ENCODE measurements around the gene PRKCQ. TPM values are rescaled to one million over a fixed set of nuclear protein-coding genes. Genes with fewer than 3 reads are reported as not detected.

PRKCQ gene
- 10 to 100 TPM; 32.9 to 39.0 TPM for total RNA-seq

- H3K27ac Mint-ChIP-seq: peak within 1 kb of the TSS; percentile 97
- H3K9me3 Mint-ChIP-seq (ENCODE audit: low read depth): no peaks in the 10 kb centered on the region
- ChIA-PET POLR2A (interaction anchor here (0.6 to 1.2 kb wide), 2 partner anchors 27 to 49 kb away, joined by 7 to 8 read pairs; no protein-coding TSS in a partner anchor), CTCF (interaction anchor here (0.6 to 5.3 kb wide), 13 partner anchors 11 to 483 kb away, joined by 3 to 39 read pairs (median 7); no protein-coding TSS in a partner anchor)
- ATAC-seq (no peak), DNase-seq (no peak)
- no peaks in the 10 kb centered on the region for H3K27me3 Mint-ChIP-seq
- peaks cover 45% of the 10 kb centered on the region for H3K36me3 Mint-ChIP-seq (ENCODE audit: low read depth)
- peaks cover 59% of the 10 kb centered on the region for H3K4me1 Mint-ChIP-seq
- intact Hi-C loops (cut with DNase I, micrococcal nuclease): loop anchor here (1.0 to 10.0 kb wide), 21 partner anchors 17 to 765 kb away; partner anchors contain the start of genes PFKFB3 (in 2 of the 2) and GDI2 (in 1 of the 2)
- H3K4me3 Mint-ChIP-seq: peak within 1 kb of the TSS; percentile 89
Measured at GRCh38 chr10:6579904-6580278, at the start of gene PRKCQ. PRKCQ (minus strand) TSS chr10:6580276; CDS start chr10:6515135, 65,141 bp downstream.

GRCh38 chr10:6625428-6625827, 45.4 kb upstream of the PRKCQ start:
- H3K9me3 Mint-ChIP-seq (ENCODE audit: low read depth): no peaks in the 10 kb centered on the region
- H3K4me3 Mint-ChIP-seq: no peak overlapping the region
- H3K36me3 Mint-ChIP-seq (ENCODE audit: low read depth): peaks cover 5% of the 10 kb centered on the region
- POLR2A ChIA-PET: no interaction called here
- CTCF ChIA-PET: interaction anchor here (1.7 kb wide), 1 partner anchor 18 kb away, joined by 5 read pairs; no protein-coding TSS in a partner anchor
- H3K27ac Mint-ChIP-seq: no peak overlapping the region
- DNase-seq (no peak), ATAC-seq (no peak)
- intact Hi-C loops (cut with DNase I, micrococcal nuclease): no loop called here
- H3K27me3 Mint-ChIP-seq: no peaks in the 10 kb centered on the region
- H3K4me1 Mint-ChIP-seq: peaks cover 17% of the 10 kb centered on the region

DNA sequence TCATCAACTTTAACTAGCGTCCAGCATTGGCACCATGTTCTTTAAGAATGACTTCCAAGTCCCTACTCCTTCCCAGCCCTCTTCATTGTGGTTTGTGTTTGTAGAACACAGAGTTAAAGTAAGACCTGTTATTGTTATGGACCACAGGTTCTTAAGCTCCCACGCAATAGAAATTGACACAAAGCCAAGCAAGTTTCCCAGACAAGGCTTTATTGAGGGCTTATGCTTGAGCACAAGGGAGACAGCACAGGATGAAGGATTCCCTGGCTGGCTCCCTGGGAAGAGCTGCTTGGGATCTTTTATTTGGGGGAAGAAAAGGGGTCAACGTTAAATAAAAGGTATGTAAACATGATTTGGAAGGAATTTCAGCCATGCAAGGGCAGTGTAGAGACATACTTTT, 44.3 kb upstream of the PRKCQ start:
- POLR2A ChIA-PET: no interaction called here
- H3K4me1 Mint-ChIP-seq: peaks cover 17% of the 10 kb centered on the region
- ATAC-seq: no peak

DNA sequence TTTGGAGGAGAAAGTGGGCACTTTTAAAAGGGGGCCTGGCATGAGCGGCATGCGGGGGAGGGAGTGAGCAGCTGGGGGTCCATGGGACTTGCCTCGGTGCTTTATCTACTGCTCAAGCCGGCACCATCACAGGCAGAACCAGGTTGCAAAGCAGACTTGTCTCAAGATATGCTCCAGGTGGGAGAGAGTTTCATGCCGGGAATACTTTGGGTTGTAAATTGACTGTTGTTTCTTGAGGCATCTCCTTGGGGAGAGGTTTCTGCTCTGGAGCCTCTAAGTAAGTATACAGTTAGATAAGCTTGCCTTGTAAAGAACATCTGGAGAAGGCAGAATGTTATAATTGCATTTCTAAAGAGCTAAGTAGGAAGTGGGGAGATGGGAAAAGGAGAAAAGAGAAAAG, 42.8 kb upstream of the PRKCQ start:
- intact Hi-C loops (cut with DNase I, micrococcal nuclease): no loop called here
- DNase-seq: no peak
- no peak overlapping the region for H3K4me3 Mint-ChIP-seq
- no peaks in the 10 kb centered on the region for H3K27me3 Mint-ChIP-seq
- ATAC-seq: no peak
- POLR2A ChIA-PET: no interaction called here
- CTCF ChIA-PET: interaction anchor here (1.4 to 1.9 kb wide), 3 partner anchors 20 to 46 kb away, joined by 5 to 7 read pairs (median 6); no protein-coding TSS in a partner anchor
- peaks cover 5% of the 10 kb centered on the region for H3K36me3 Mint-ChIP-seq (ENCODE audit: low read depth)
- H3K4me1 Mint-ChIP-seq: peaks cover 24% of the 10 kb centered on the region
- H3K9me3 Mint-ChIP-seq (ENCODE audit: low read depth): no peaks in the 10 kb centered on the region
- H3K27ac Mint-ChIP-seq: no peak overlapping the region

More for the DNA sequence above, 44.3 kb upstream of the PRKCQ start:
- H3K9me3 Mint-ChIP-seq (ENCODE audit: low read depth): no peaks in the 10 kb centered on the region
- CTCF ChIA-PET: interaction anchor here (1.7 kb wide), 1 partner anchor 19 kb away, joined by 5 read pairs; no protein-coding TSS in a partner anchor
- intact Hi-C loops (cut with DNase I, micrococcal nuclease): no loop called here
- no peak overlapping the region for H3K27ac Mint-ChIP-seq
- no peak overlapping the region for H3K4me3 Mint-ChIP-seq
- no peaks in the 10 kb centered on the region for H3K27me3 Mint-ChIP-seq
- peaks cover 5% of the 10 kb centered on the region for H3K36me3 Mint-ChIP-seq (ENCODE audit: low read depth)
- no peak for DNase-seq

DNA sequence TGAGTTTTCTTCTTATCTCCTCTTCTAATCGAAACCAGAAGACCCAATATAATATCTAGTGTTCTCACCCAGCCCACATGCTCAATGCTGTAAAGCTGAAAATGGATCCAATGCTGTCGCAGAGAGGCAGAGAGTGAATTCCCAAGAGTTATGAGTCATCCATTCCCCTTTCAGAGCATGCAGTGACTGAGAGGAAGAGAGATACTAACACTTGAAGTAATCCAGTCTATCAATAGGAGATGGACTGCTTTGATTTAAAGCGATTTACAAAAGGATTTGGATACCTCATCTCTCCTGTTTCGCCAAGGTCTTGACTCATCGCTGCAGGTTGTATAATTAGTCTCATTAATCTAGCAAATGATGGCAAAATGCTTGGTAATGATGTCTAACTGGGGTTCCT, 41.5 kb upstream of the PRKCQ start:
- intact Hi-C loops (cut with DNase I, micrococcal nuclease): no loop called here
- peak overlapping the region; percentile 13 for H3K27ac Mint-ChIP-seq
- H3K36me3 Mint-ChIP-seq (ENCODE audit: low read depth): peaks cover 5% of the 10 kb centered on the region
- no peak overlapping the region for H3K4me3 Mint-ChIP-seq
- ChIA-PET CTCF (no interaction called here), POLR2A (no interaction called here)
- ATAC-seq (peak; percentile 49), DNase-seq (no peak)
- H3K9me3 Mint-ChIP-seq (ENCODE audit: low read depth): no peaks in the 10 kb centered on the region
- peaks cover 37% of the 10 kb centered on the region for H3K4me1 Mint-ChIP-seq
- no peaks in the 10 kb centered on the region for H3K27me3 Mint-ChIP-seq

DNA sequence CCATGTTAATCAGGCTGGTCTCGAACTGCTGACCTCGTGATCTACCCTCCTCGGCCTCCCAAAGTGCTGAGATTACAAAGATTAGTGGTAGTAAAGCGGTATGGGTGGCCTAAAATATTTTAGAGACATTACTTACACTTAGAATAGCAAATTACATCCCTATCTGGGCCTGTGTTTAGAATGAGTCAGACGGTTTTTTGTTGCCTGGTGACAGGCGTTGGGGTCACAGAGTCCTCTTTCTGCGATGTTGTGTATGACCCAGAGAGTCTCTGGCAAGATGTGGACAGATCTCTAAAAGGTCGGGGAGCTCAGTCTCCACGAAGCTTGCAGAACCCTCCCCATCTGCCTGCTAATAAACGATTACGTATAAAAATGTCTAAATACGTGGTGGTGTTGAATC, 39.6 kb upstream of the PRKCQ start:
- POLR2A ChIA-PET: no interaction called here
- ATAC-seq: no peak
- H3K36me3 Mint-ChIP-seq (ENCODE audit: low read depth): peaks cover 4% of the 10 kb centered on the region
- H3K9me3 Mint-ChIP-seq (ENCODE audit: low read depth): peaks cover 3% of the 10 kb centered on the region
- no peak for DNase-seq
- H3K4me1 Mint-ChIP-seq: peaks cover 51% of the 10 kb centered on the region
- H3K4me3 Mint-ChIP-seq: no peak overlapping the region
- no peak overlapping the region for H3K27ac Mint-ChIP-seq
- H3K27me3 Mint-ChIP-seq: no peaks in the 10 kb centered on the region
- intact Hi-C loops (cut with DNase I, micrococcal nuclease): loop anchor here in 1 of 2 experiments (10.0 kb wide), 1 partner anchor 345 kb away; no protein-coding TSS in a partner anchor
- CTCF ChIA-PET: interaction anchor here (1.0 kb wide), 1 partner anchor 24 kb away, joined by 3 read pairs; no protein-coding TSS in a partner anchor

DNA sequence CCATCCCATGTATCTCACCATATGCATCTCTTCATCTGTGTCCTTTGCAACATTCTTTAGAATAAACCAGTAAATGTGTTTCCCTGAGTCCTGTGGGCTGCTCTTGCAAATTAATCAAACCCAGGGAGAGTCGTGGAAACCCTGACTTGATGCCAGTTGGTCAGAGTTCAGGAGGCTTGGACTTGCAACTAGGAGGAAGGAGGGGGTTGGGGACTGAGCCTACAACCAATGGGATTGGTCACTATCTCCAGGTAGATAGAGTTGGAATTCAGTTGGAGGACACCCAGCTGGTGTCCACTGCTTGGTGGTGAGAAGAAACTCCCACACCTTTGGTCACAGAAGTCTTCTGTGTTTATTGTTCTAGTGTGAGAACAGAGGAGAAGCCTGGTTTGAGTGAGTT, 38.3 kb upstream of the PRKCQ start:
- peaks cover 11% of the 10 kb centered on the region for H3K9me3 Mint-ChIP-seq (ENCODE audit: low read depth)
- ATAC-seq (no peak), DNase-seq (no peak)
- intact Hi-C loops (cut with DNase I, micrococcal nuclease): loop anchor here in 1 of 2 experiments (10.0 kb wide), 1 partner anchor 344 kb away; no protein-coding TSS in a partner anchor
- POLR2A ChIA-PET: no interaction called here
- H3K36me3 Mint-ChIP-seq (ENCODE audit: low read depth): peaks cover 11% of the 10 kb centered on the region
- H3K27ac Mint-ChIP-seq: peak overlapping the region; percentile 35
- CTCF ChIA-PET: interaction anchor here (1.0 kb wide), 1 partner anchor 25 kb away, joined by 3 read pairs; no protein-coding TSS in a partner anchor
- H3K4me1 Mint-ChIP-seq: peaks cover 52% of the 10 kb centered on the region
- H3K4me3 Mint-ChIP-seq: no peak overlapping the region
- H3K27me3 Mint-ChIP-seq: no peaks in the 10 kb centered on the region

DNA sequence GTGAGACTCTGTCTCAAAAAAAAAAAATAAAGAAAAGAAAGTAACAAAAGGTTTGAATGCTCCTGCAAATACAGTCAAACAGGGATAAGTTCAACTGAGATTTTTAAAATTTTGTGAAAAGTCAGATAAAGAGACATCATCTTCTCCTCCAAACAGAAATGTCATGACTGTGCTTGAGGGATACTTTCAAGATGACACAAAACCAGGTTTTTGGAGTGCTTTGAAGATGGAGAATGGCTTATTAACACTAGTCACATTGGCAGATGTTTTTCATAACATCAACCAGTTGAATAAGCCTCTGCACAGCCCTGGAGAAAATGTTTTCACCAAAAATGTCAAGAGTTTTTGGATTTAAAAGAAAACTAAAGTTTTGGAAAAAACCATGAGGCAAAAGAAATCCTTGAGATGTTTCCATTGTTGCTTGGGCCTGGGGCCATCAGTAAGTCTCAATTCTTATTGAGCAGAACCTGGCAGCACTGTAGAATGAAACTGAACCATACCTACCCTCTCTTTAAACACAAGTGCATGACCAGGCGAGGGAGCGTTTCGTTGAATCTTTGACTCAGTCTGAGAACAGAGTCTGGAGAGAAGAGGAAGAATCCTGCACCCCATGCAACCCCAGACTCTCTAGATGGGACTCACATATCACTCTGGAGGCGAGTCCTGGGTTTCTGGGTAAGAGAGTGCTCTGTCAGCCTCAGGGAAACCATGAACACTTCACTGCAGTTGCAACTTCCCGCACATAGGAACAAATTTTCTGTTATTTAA, 37.4 kb upstream of the PRKCQ start:
- H3K27ac Mint-ChIP-seq: peak overlapping the region; percentile 84
- ATAC-seq (peak; percentile 67), DNase-seq (peak; percentile 46)
- peaks cover 61% of the 10 kb centered on the region for H3K4me1 Mint-ChIP-seq
- peaks cover 13% of the 10 kb centered on the region for H3K36me3 Mint-ChIP-seq (ENCODE audit: low read depth)
- ChIA-PET POLR2A (no interaction called here), CTCF (no interaction called here)
- intact Hi-C loops (cut with DNase I, micrococcal nuclease): loop anchor here (1.0 to 10.0 kb wide), 4 partner anchors 25 to 343 kb away; no protein-coding TSS in a partner anchor
- no peaks in the 10 kb centered on the region for H3K27me3 Mint-ChIP-seq
- no peak overlapping the region for H3K4me3 Mint-ChIP-seq
- H3K9me3 Mint-ChIP-seq (ENCODE audit: low read depth): peaks cover 11% of the 10 kb centered on the region

DNA sequence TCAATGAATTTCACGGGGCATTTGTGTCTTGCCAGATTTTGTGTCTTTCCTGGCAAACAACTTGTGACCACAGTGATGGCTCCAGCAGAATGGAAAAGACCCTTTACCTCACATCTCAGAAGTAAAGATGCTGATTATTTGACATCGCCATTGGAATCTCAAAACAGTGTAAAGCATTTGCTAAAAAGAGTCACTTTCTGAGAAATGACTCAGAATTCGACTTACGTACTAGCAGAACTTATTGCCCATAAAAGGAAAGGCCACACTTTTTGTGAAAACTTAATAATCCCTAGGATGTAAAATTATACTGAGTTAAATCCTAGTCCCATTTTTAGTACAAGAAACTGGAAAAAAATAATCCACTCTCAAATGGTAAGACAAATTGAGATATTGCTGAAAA, 35.9 kb upstream of the PRKCQ start:
- ChIA-PET POLR2A (no interaction called here), CTCF (no interaction called here)
- Mint-ChIP-seq H3K36me3 (ENCODE audit: low read depth) (peaks cover 13% of the 10 kb centered on the region), H3K4me3 (no peak overlapping the region), H3K27ac (peak overlapping the region; percentile 62), H3K4me1 (peaks cover 67% of the 10 kb centered on the region), H3K9me3 (ENCODE audit: low read depth) (peaks cover 11% of the 10 kb centered on the region), H3K27me3 (no peaks in the 10 kb centered on the region)
- DNase-seq (no peak), ATAC-seq (peak; percentile 35)
- intact Hi-C loops (cut with DNase I, micrococcal nuclease): loop anchor here (2.0 to 10.0 kb wide), 2 partner anchors 29 to 341 kb away; no protein-coding TSS in a partner anchor

- ChIA-PET CTCF (interaction anchor here (1.3 to 1.4 kb wide), 2 partner anchors 28 to 30 kb away, joined by 3 to 4 read pairs; no protein-coding TSS in a partner anchor), POLR2A (interaction anchor here (0.5 to 0.9 kb wide), 2 partner anchors 31 to 570 kb away, joined by 3 read pairs; no protein-coding TSS in a partner anchor)
- Mint-ChIP-seq H3K9me3 (ENCODE audit: low read depth) (peaks cover 17% of the 10 kb centered on the region), H3K4me1 (peaks cover 79% of the 10 kb centered on the region), H3K27me3 (no peaks in the 10 kb centered on the region), H3K27ac (peak overlapping the region; percentile 43), H3K36me3 (ENCODE audit: low read depth) (peaks cover 23% of the 10 kb centered on the region), H3K4me3 (peak overlapping the region; percentile 1)
- intact Hi-C loops (cut with DNase I, micrococcal nuclease): loop anchor here in 1 of 2 experiments (1.0 to 10.0 kb wide), 2 partner anchors 32 to 338 kb away; partner anchors contain the start of gene PRKCQ
- ATAC-seq: peak; percentile 60
- peak; percentile 37 for DNase-seq
Measured at GRCh38 chr10:6612371-6612770, 32.3 kb upstream of the PRKCQ start.

- ChIA-PET POLR2A (no interaction called here), CTCF (interaction anchor here (0.7 to 2.0 kb wide), 6 partner anchors 8 to 44 kb away, joined by 3 to 4 read pairs (median 3); no protein-coding TSS in a partner anchor)
- no peaks in the 10 kb centered on the region for H3K27me3 Mint-ChIP-seq
- H3K4me1 Mint-ChIP-seq: peaks cover 76% of the 10 kb centered on the region
- H3K36me3 Mint-ChIP-seq (ENCODE audit: low read depth): peaks cover 25% of the 10 kb centered on the region
- ATAC-seq: no peak
- H3K4me3 Mint-ChIP-seq: no peak overlapping the region
- intact Hi-C loops (cut with DNase I, micrococcal nuclease): loop anchor here in 1 of 2 experiments (10.0 kb wide), 1 partner anchor 336 kb away; no protein-coding TSS in a partner anchor
- peaks cover 17% of the 10 kb centered on the region for H3K9me3 Mint-ChIP-seq (ENCODE audit: low read depth)
- peak overlapping the region; percentile 40 for H3K27ac Mint-ChIP-seq
- no peak for DNase-seq
Measured at GRCh38 chr10:6610647-6611046, 30.6 kb upstream of the PRKCQ start.

Data from activated CD4-positive, alpha-beta T cell treated with anti-CD3 and anti-CD28 coated beads for 36 hours (primary cell).